K562 (cell line): Measurements from ENCODE around the gene MKNK2. TPM values are rescaled to one million over a fixed set of nuclear protein-coding genes. Genes with fewer than 3 reads are reported as not detected.

ENCODE experiments used
- CBX1 ChIP-seq: sonication (generic); IDR thresholded peaks from 2 replicates; pipeline ENCODE4 v1.6.1; 2016; ENCODE audit warnings: antibody characterized with exemption, low read depth, mild to moderate bottlenecking
- CEBPB ChIP-seq: fragments of 450-650 bp; IDR thresholded peaks from 2 replicates; pipeline ENCODE4 v1.6.1; 2016; ENCODE audit warnings: missing genetic modification characterization, missing compliant biosample characterization
- CXXC5 ChIP-seq: fragments of 250-450 bp; sonication (Bioruptor Pico); IDR thresholded peaks from 2 replicates; pipeline ENCODE4 v1.8.0; 2022; ENCODE audit warnings: inconsistent platforms, mild to moderate bottlenecking, moderate library complexity
- FOXP1 ChIP-seq: sonication (generic); formaldehyde crosslinking; IDR thresholded peaks from 2 replicates; pipeline ENCODE4 v1.8.0; 2022; ENCODE audit warnings: mild to moderate bottlenecking, missing genetic modification reagents
- HDAC1 ChIP-seq, 2 experiments: fragments of 450-650 bp; IDR thresholded peaks; 2 replicates each; pipeline ENCODE4 v1.6.1; 2016 to 2017; ENCODE audit warnings: inconsistent platforms in 1 of 2, mild to moderate bottlenecking in 1 of 2, moderate library complexity in 1 of 2
- HNRNPLL ChIP-seq: fragments of 200-400 bp; formaldehyde crosslinking; IDR thresholded peaks from 2 replicates; pipeline ENCODE4 v1.6.1; 2017; ENCODE audit warnings: low read length, low read depth, mild to moderate bottlenecking; ENCODE audit not compliant: poor library complexity, severe bottlenecking
- HOXB6 ChIP-seq: fragments of 250-450 bp; sonication (Bioruptor Pico); IDR thresholded peaks from 2 replicates; pipeline ENCODE4 v1.5.1; 2022; ENCODE audit warnings: mild to moderate bottlenecking, borderline replicate concordance
- ID3 ChIP-seq, 2 experiments: fragments of 250-450 bp in 1 of 2; fragments of 450-650 bp in 1 of 2; sonication (Bioruptor Pico) in 1 of 2; IDR thresholded peaks; 2 replicates each; pipeline versions ENCODE4 v1.6.1 to v1.8.0; 2016 to 2021; ENCODE audit warnings: mild to moderate bottlenecking in 2 of 2, moderate library complexity in 2 of 2, missing compliant biosample characterization in 1 of 2, missing genetic modification characterization in 1 of 2
- KAT7 ChIP-seq: sonication (generic); formaldehyde crosslinking; IDR thresholded peaks from 2 replicates; pipeline ENCODE4 v1.8.0; 2022; ENCODE audit warnings: missing genetic modification reagents, mild to moderate bottlenecking, borderline replicate concordance
- MTF1 ChIP-seq: fragments of 250-450 bp; sonication (Bioruptor Pico); IDR thresholded peaks from 2 replicates; pipeline ENCODE4 v1.9.0; 2021; ENCODE audit warnings: moderate library complexity, mild to moderate bottlenecking, inconsistent platforms, borderline replicate concordance
- NBN ChIP-seq: fragments of 450-650 bp; IDR thresholded peaks from 2 replicates; pipeline ENCODE4 v1.6.1; 2016; ENCODE audit warnings: low read depth, mild to moderate bottlenecking
- NR1H2 ChIP-seq: sonication (generic); formaldehyde crosslinking; IDR thresholded peaks from 2 replicates; pipeline ENCODE4 v1.4.0; 2020; ENCODE audit warnings: mild to moderate bottlenecking, missing genetic modification reagents
- OTX1 ChIP-seq: fragments of 450-650 bp; formaldehyde crosslinking; IDR thresholded peaks from 2 replicates; pipeline ENCODE4 v1.4.0; 2022; ENCODE audit warnings: mild to moderate bottlenecking
- POU5F1 ChIP-seq: fragments of 150-350 bp; IDR thresholded peaks from 2 replicates; pipeline ENCODE4 v1.6.1; 2014; ENCODE audit warnings: borderline replicate concordance, low read length, low read depth, mild to moderate bottlenecking; ENCODE audit not compliant: partially characterized antibody
- SMAD2 ChIP-seq: fragments of 150-350 bp; IDR thresholded peaks from 2 replicates; pipeline ENCODE4 v1.6.1; 2014; ENCODE audit warnings: low read depth, mild to moderate bottlenecking, low read length
- THAP12 ChIP-seq: fragments of 250-450 bp; sonication (Bioruptor Pico); IDR thresholded peaks from 2 replicates; pipeline ENCODE4 v1.9.0; 2021; ENCODE audit warnings: mild to moderate bottlenecking, inconsistent platforms
- TRIM25 ChIP-seq: fragments of 450-650 bp; IDR thresholded peaks from 2 replicates; pipeline ENCODE4 v1.7.0; 2016; ENCODE audit warnings: borderline replicate concordance
- WHSC1 ChIP-seq: IDR thresholded peaks from one replicate; pipeline ENCODE4 v1.6.1; 2012; ENCODE audit warnings: low read length, control low read depth, inconsistent platforms
- ZBTB7A ChIP-seq: IDR thresholded peaks from 2 replicates; pipeline ENCODE4 v1.6.1; 2011; ENCODE audit warnings: low read depth, mild to moderate bottlenecking, low read length, moderate library complexity, borderline replicate concordance; ENCODE audit not compliant: control insufficient read depth
- ZC3H11A ChIP-seq: IDR thresholded peaks from 2 replicates; pipeline ENCODE4 v1.6.1; 2012; ENCODE audit warnings: low read depth, low read length, improper control_type of control experiment
- ZNF589 ChIP-seq: fragments of 200-800 bp; sonication (Bioruptor generic); IDR thresholded peaks from 2 replicates; pipeline ENCODE4 v1.6.1; 2016; ENCODE audit warnings: low read depth, missing genetic modification characterization, missing compliant biosample characterization
- ZSCAN32 ChIP-seq: fragments of 450-650 bp; formaldehyde crosslinking; IDR thresholded peaks from 2 replicates; pipeline ENCODE4 v1.4.0; 2020; ENCODE audit warnings: mild to moderate bottlenecking, moderate library complexity
- polyA plus RNA-seq, 8 experiments: library from polyadenylated mRNA; depleted of rRNA in 4 of 8; stranded (reverse) in 5 of 8; unstranded in 3 of 8; fragments of >200 nt; fragmentation: Nextera tagmentation in 2 of 8; fragmentation: Illumina TruSeq in 1 of 8; extraction: Ambion mirVana in 2 of 8; extraction: Trizol in 1 of 8; gene quantifications; 2 replicates each; pipeline versions ENCODE4 v1.2.1 to v1.2.3, GENCODE V29; 2011 to 2014; ENCODE audit warnings: inconsistent platforms in 1 of 8, missing spikeins in 1 of 8
- total RNA-seq, 7 experiments: library from RNA; depleted of rRNA in 6 of 7; stranded (reverse); fragments of >200 nt in 6 of 7; fragmentation: Illumina TruSeq in 2 of 7; extraction: Trizol in 2 of 7; gene quantifications; 2 replicates each; pipeline versions ENCODE4 v1.2.1 to v1.2.3, GENCODE V29; 2011 to 2021; ENCODE audit warnings: low replicate concordance in 1 of 7

Gene MKNK2
- total and polyA plus RNA-seq, 9 of the 15 experiments (the other 6 are each of a cell fraction or from before 2014, with no cell fraction given) = 5.1 to 191 (median 51.9) TPM

GRCh38 chr19:2055931-2056836, 5.1 kb upstream of the MKNK2 start (continued):
- TF ChIP-seq OTX1 (CRISPR knock-in tag) (peak; percentile 89), ID3 (CRISPR knock-in tag; IDR thresholded peaks at IDR 0.05) (no peak), ID3 (tag; IDR thresholded peaks at IDR 0.05) (0 out of 2 replicates have a peak, but pooled peaks have one; percentile 38), FOXP1 (no peak), HNRNPLL (no peak), CBX1 (no peak), NBN (peak; percentile 92), NR1H2 (no peak), TRIM25 (no peak), KAT7 (CRISPR knock-in tag) (no peak; the same call in 1 of the 2 replicates), WHSC1 (no peak), ZBTB7A (peak; percentile 74; the same call in 1 of the 2 replicates), POU5F1 (no peak), HDAC1 (IDR thresholded peaks at IDR 0.05) (peak in 1 of 2 experiments; percentile 94; a peak in 2 of 4 replicates), SMAD2 (no peak), HOXB6 (CRISPR knock-in tag) (no peak), MTF1 (CRISPR knock-in tag) (no peak), ZSCAN32 (CRISPR knock-in tag) (no peak), CEBPB (tag) (no peak), ZC3H11A (no peak), THAP12 (CRISPR knock-in tag) (peak; percentile 52; the same call in 1 of the 2 replicates), ZNF589 (CRISPR knock-in tag) (peak; percentile 74; the same call in 1 of the 2 replicates), CXXC5 (CRISPR knock-in tag) (0 out of 2 replicates have a peak, but pooled peaks have one; percentile 60)
